ENCODE results near the gene CORIN.
A peak's percentile ranks its signal among the peaks of the same experiment; 100 is the strongest.
"Not testable (repeated sequence)": the region's sequence is repeated elsewhere in the genome, so short reads cannot be mapped to it uniquely, and the experiment has no call there.

Gene CORIN

GRCh38 chr4:47691757-47692383 lies 146.0 kb downstream of the CORIN start:
- DNase-seq (ENCODE audit: low read depth), result not testable (repeated sequence)

GRCh38 chr4:47690611-47691010 lies 147.3 kb downstream of the CORIN start:
- DNase-seq (ENCODE audit: low read depth), result no peak

GRCh38 chr4:47686294-47686872 lies 151.5 kb downstream of the CORIN start:
- DNase-seq (ENCODE audit: low read depth), result no peak

- no peak for DNase-seq (ENCODE audit: low read depth)
Observed at GRCh38 chr4:47675806-47676205, 162.1 kb downstream of the CORIN start.

GRCh38 chr4:47674144-47674543 lies 163.7 kb downstream of the CORIN start:
- DNase-seq (ENCODE audit: low read depth), result no peak

GRCh38 chr4:47672696-47673095 lies 165.2 kb downstream of the CORIN start:
- DNase-seq (ENCODE audit: low read depth), result no peak

- no peak for DNase-seq (ENCODE audit: low read depth)
Observed at GRCh38 chr4:47669946-47670345, 167.9 kb downstream of the CORIN start.

GRCh38 chr4:47668810-47669408 lies 169.0 kb downstream of the CORIN start:
- DNase-seq (ENCODE audit: low read depth), result peak; percentile 38

- DNase-seq (ENCODE audit: low read depth), result no peak
Observed at GRCh38 chr4:47668256-47668655, 169.6 kb downstream of the CORIN start.

- no peak for DNase-seq (ENCODE audit: low read depth)
Observed at GRCh38 chr4:47667552-47667951, 170.3 kb downstream of the CORIN start.

GRCh38 chr4:47664051-47664826 lies 173.6 kb downstream of the CORIN start:
- no peak for DNase-seq (ENCODE audit: low read depth)

GRCh38 chr4:47662975-47663374 lies 174.9 kb downstream of the CORIN start:
- no peak for DNase-seq (ENCODE audit: low read depth)

- no peak for DNase-seq (ENCODE audit: low read depth)
Observed at GRCh38 chr4:47661741-47662140, 176.1 kb downstream of the CORIN start.

- DNase-seq (ENCODE audit: low read depth), result no peak
Observed at GRCh38 chr4:47659342-47659741, 178.5 kb downstream of the CORIN start.

- no peak for DNase-seq (ENCODE audit: low read depth)
Observed at GRCh38 chr4:47654972-47655693, 182.7 kb downstream of the CORIN start.

GRCh38 chr4:47652092-47652491 lies 185.8 kb downstream of the CORIN start:
- no peak for DNase-seq (ENCODE audit: low read depth)

- no peak for DNase-seq (ENCODE audit: low read depth)
Observed at GRCh38 chr4:47651231-47651630, 186.6 kb downstream of the CORIN start.

GRCh38 chr4:47650584-47651130 lies 187.2 kb downstream of the CORIN start:
- no peak for DNase-seq (ENCODE audit: low read depth)

- DNase-seq (ENCODE audit: low read depth), result no peak
Observed at GRCh38 chr4:47647544-47647943, 190.3 kb downstream of the CORIN start.

GRCh38 chr4:47647029-47647428 lies 190.8 kb downstream of the CORIN start:
- no peak for DNase-seq (ENCODE audit: low read depth)

GRCh38 chr4:47646372-47646771 lies 191.5 kb downstream of the CORIN start:
- no peak for DNase-seq (ENCODE audit: low read depth)

GRCh38 chr4:47643845-47644244 lies 194.0 kb downstream of the CORIN start:
- DNase-seq (ENCODE audit: low read depth), result no peak
